HG02571 (cell line): ENCODE data around the gene MRPL9.

Experiments
- ATAC-seq: cut with Tn5 transposase; IDR thresholded peaks from one replicate; pipeline ENCODE4 v1.9.1; 2021; ENCODE audit warnings: mild to moderate bottlenecking, moderate library complexity; ENCODE audit not compliant: unreplicated experiment

MRPL9 gene

GRCh38 chr1:151762941-151763921 is at the start of gene MRPL9:
MRPL9 (minus strand) TSS chr1:151763496; CDS start chr1:151763479, 17 bp downstream.
- ATAC-seq, result peak; percentile 81

- ATAC-seq, result no peak
Observed at GRCh38 chr1:151811181-151811580, 47.9 kb upstream of the MRPL9 start.

GRCh38 chr1:151809985-151810556 is 46.8 kb upstream of the MRPL9 start:
- no peak for ATAC-seq

- ATAC-seq, result no peak
Observed at GRCh38 chr1:151809290-151809984, 46.1 kb upstream of the MRPL9 start.

- no peak for ATAC-seq
Observed at GRCh38 chr1:151807766-151808165, 44.5 kb upstream of the MRPL9 start.

GRCh38 chr1:151807131-151807530 is 43.8 kb upstream of the MRPL9 start:
- no peak for ATAC-seq

- no peak for ATAC-seq
Observed at GRCh38 chr1:151806170-151806569, 42.9 kb upstream of the MRPL9 start.

GRCh38 chr1:151805066-151805820 is 41.9 kb upstream of the MRPL9 start, which contains the start of gene LINGO4:
LINGO4 (minus strand) TSS chr1:151805419; CDS start chr1:151802704, 2,715 bp downstream.
- ATAC-seq, result no peak

GRCh38 chr1:151803915-151804314 is 40.6 kb upstream of the MRPL9 start:
- ATAC-seq, result no peak

- no peak for ATAC-seq
Observed at GRCh38 chr1:151803164-151803563, 39.9 kb upstream of the MRPL9 start.

- no peak for ATAC-seq
Observed at GRCh38 chr1:151802372-151802771, 39.1 kb upstream of the MRPL9 start.

GRCh38 chr1:151801846-151802245 is 38.5 kb upstream of the MRPL9 start:
- no peak for ATAC-seq

GRCh38 chr1:151801310-151801820 is 38.1 kb upstream of the MRPL9 start:
- ATAC-seq, result no peak

GRCh38 chr1:151800830-151801229 is 37.5 kb upstream of the MRPL9 start:
- ATAC-seq, result no peak

- ATAC-seq, result no peak
Observed at GRCh38 chr1:151799179-151800022, 36.1 kb upstream of the MRPL9 start.

GRCh38 chr1:151798571-151798970 is 35.3 kb upstream of the MRPL9 start:
- no peak for ATAC-seq

- peak; percentile 3 for ATAC-seq
Observed at GRCh38 chr1:151790940-151791651, 27.8 kb upstream of the MRPL9 start.

GRCh38 chr1:151790071-151790939 is 27.0 kb upstream of the MRPL9 start, which contains the start of gene TDRKH:
TDRKH (minus strand) TSS chr1:151790500; CDS start chr1:151783022, 7,478 bp downstream.
- peak; percentile 97 for ATAC-seq
